GM18870 (cell line): ENCODE data around the gene ZNF726.
"Not testable (repeated sequence)": the region's sequence is repeated elsewhere in the genome, so short reads cannot be mapped to it uniquely, and the experiment has no call there.

Experiments used
- ATAC-seq: cut with Tn5 transposase; IDR thresholded peaks from one replicate; pipeline ENCODE4 v1.9.1; 2021; ENCODE audit warnings: moderate library complexity; ENCODE audit not compliant: unreplicated experiment

ZNF726 gene

DNA sequence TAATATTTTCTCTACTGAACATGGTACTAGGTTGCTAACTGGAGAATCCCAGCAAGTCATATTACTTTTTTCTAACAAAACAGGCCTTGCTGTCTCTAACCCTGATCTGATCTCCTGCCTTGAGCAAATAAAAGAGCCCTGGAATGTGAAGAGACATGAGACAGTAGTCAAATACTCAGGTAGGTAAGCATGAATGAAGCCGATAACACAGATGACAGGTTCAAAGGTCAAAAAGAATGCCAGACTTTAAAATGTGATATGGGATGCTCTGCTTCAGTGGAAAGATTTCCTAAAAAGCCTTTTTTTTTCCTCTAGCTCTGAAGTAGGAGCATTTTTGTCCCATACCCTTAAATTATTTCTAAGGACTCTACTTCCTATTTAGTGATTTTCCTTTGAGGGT is 28.7 kb downstream of the ZNF726 start:
- no peak for ATAC-seq

DNA sequence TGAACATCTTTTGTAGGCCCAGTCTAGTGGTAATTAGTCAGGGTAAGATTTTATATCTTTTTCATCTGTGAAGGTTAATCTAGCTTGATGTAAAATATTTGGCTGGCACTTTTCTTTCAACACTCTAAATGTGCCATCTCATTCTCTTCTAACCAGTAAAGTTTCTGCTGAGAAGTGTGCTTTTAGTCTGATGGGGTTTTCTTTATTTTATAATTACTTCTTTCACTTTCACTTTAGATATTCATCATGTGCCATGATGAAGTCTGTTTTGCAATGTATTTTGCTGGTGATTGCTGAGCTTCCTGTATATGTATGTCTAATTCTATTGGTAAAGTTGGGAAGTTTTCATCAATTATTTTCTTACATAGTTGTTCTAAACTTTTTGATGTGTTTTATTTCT is 31.9 kb downstream of the ZNF726 start:
- no peak for ATAC-seq

- ATAC-seq = no peak
Observed at GRCh38 chr19:23949611-23950010, 34.9 kb downstream of the ZNF726 start.

GRCh38 chr19:23956051-23956450 is 41.4 kb downstream of the ZNF726 start:
- ATAC-seq = no peak

GRCh38 chr19:23957660-23958281 is 43.1 kb downstream of the ZNF726 start:
- no peak for ATAC-seq

- not testable (repeated sequence) for ATAC-seq
Observed at GRCh38 chr19:23963396-23963795, 48.7 kb downstream of the ZNF726 start.

DNA sequence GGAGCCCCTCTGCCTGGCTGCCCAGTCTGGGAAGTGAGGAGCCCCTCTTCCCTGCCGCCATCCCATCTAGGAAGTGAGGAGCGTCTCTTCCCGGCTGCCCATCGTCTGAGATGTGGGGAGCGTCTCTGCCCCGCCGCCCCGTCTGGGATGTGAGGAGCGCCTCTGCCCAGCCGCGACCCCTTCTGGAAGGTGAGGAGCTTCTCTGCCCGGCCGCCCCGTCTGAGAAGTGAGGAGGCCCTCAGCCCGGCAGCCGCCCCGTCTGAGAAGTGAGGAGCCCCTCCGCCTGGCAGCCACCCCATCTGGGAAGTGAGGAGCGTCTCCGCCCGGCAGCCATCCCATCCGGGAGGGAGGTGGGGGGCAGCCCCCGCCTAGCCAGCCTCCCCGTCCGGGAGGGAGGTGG is 49.2 kb downstream of the ZNF726 start:
- ATAC-seq = not testable (repeated sequence)

DNA sequence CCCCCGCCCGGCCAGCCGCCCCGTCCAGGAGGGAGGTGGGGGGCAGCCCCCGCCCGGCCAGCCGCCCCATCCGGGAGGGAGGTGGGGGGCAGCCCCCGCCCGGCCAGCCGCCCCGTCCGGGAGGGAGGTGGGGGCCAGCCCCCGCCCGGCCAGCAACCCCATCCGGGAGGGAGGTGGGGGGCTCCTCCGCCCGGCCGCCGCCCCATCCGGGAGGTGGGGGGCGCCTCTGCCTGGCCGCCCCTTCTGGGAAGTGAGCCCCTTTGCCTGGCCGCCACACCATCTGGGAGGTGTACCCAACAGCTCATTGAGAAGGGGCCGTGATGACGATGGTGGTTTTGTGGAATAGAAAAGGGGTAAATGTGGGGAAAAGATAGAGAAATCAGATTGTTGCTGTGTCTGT is 49.6 kb downstream of the ZNF726 start:
- not testable (repeated sequence) for ATAC-seq

DNA sequence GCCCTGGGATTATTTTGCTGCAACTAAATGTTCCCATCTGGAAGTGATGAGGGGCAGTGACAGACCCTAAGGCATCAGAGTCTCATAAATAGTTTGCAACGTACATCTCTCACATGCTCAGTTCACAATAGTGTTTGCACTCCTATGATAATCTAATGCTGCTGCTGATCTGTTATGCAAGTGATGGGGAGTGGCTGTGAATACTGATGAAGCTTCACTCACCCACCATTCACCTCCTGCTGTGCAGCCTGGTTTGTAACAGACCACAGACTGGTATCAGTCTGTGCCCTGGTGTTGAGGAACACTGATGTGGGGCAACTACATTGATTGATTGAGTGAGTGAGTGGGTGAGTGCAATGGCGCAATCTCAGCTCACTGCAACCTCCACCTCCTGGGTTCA is 54.9 kb downstream of the ZNF726 start:
- ATAC-seq = no peak

- ATAC-seq = no peak
Observed at GRCh38 chr19:23971598-23971997, 56.9 kb downstream of the ZNF726 start.

- ATAC-seq = no peak
Observed at GRCh38 chr19:23972161-23972560, 57.5 kb downstream of the ZNF726 start.

- no peak for ATAC-seq
Observed at GRCh38 chr19:23974941-23975340, 60.3 kb downstream of the ZNF726 start.

- ATAC-seq = not testable (repeated sequence)
Observed at GRCh38 chr19:23976631-23977030, 61.9 kb downstream of the ZNF726 start.

- not testable (repeated sequence) for ATAC-seq
Observed at GRCh38 chr19:23977256-23977655, 62.6 kb downstream of the ZNF726 start.

DNA sequence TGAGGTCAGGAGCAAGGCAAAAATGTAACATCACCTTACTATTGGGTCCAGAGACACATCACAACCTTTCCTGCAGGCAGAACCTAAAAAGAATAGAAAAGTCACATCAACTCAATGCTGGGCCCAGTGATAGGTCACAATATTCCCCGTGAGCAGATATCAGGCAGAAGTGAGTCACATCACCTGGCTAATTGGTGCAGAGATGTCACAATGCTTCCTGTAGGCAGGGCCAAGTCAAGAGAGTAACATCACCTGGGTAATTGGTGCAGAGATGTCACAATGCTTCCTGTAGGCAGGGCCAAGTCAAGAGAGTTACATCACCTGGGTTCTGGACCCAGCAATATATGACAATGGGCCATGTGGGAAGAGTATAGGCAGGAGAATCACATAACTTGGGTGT is 63.4 kb downstream of the ZNF726 start:
- no peak for ATAC-seq

DNA sequence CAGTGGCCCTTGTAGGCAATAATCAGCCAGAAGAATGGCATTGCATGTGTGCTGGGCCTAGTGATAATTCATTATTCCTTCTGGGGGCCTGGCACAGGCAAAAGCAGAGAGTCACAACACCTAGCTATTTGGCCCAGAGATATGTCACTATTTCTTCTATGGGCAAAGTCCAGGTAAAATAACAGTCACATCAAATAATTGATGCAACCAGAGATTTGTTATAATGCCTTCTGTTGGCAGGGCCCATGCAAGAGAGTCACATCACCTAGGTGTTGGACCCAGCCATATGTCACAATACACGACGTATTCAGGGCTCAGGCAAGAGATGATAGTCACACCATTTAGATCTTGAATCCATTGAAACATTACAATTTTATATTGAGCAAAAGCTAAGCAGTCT is 66.1 kb downstream of the ZNF726 start:
- ATAC-seq = no peak

DNA sequence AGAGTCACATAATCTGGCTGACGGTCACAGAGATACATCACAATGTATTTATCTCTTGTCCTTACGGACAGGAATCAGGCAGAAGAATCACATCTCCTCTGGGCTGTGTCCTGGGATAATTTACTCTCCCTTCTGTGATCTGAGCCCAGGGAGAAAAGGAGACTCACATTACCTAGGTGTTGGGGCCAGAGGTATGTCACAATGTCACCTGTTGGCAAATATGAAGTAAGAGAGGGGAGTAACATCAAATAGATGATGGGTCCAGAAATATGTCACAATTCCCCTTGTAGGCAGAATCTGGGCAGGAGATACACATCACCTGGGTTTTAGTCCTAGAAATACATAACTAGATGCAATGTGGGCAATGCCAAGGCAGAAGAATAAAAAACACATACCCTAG is 67.2 kb downstream of the ZNF726 start:
- ATAC-seq = no peak

DNA sequence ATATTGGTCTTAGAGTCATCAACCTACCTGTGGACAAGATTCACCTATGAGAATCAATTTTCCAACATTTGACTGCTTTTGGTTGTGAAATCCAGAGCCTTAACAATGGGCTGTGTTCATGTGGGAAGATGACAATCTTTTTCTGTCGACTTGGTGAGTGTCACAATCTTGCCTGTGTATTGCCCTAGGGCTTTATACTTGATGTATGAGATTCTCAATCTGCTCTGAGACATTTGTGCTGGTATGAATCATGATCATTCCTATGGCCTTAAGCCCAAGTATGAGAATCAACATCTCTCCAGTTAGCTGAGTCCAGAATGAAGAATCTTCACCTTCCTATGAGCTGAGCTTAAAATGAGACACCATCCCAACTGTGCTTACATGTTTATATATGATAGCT is 68.7 kb downstream of the ZNF726 start:
- ATAC-seq = no peak
